GM23338 (cell line): ENCODE measurements around the gene SH3D19. TPM values are rescaled to one million over a fixed set of nuclear protein-coding genes. Genes with fewer than 3 reads are reported as not detected.

ENCODE experiments used
- ATAC-seq: fragments of 200-7000 bp; cut with Tn5 transposase; 3 replicates; pipeline ENCODE4 v1.9.1; 2020
- DNase-seq: peaks from one replicate; pipeline ENCODE4 v3.0.0-alpha.2; 2015; ENCODE audit warnings: low spot score
- H2AFZ ChIP-seq: fragments of 200-600 bp; sonication (generic); 2 replicates; pipeline ENCODE4 v1.8.0; 2016; ENCODE audit warnings: antibody characterized with exemption, mild to moderate bottlenecking, moderate library complexity
- H3F3A ChIP-seq: fragments of 200-600 bp; sonication (generic); replicated peaks from 2 replicates; pipeline ENCODE4 v1.8.0; 2017; ENCODE audit warnings: antibody characterized with exemption, mixed run types, low read depth
- H3K27ac ChIP-seq: fragments of 200-600 bp; sonication (generic); 2 replicates; pipeline ENCODE4 v1.6.1; 2016; ENCODE audit warnings: low read depth
- H3K27me3 ChIP-seq: fragments of 200-600 bp; sonication (generic); 2 replicates; pipeline ENCODE4 v1.8.0; 2016; ENCODE audit warnings: mild to moderate bottlenecking, mixed run types, moderate library complexity; ENCODE audit not compliant: insufficient read depth
- H3K36me3 ChIP-seq: fragments of 200-600 bp; sonication (generic); 2 replicates; pipeline ENCODE4 v1.8.0; 2016; ENCODE audit warnings: mild to moderate bottlenecking; ENCODE audit not compliant: insufficient read depth
- H3K4me1 ChIP-seq: fragments of 200-600 bp; sonication (generic); 2 replicates; pipeline ENCODE4 v1.8.0; 2016; ENCODE audit warnings: mild to moderate bottlenecking, moderate library complexity; ENCODE audit not compliant: insufficient read depth
- H3K4me2 ChIP-seq: fragments of 200-600 bp; sonication (generic); 2 replicates; pipeline ENCODE4 v1.7.1; 2017; ENCODE audit warnings: mixed run types
- H3K4me3 ChIP-seq: fragments of 200-600 bp; sonication (generic); 2 replicates; pipeline ENCODE4 v1.6.1; 2016; ENCODE audit warnings: mixed run types
- H3K79me2 ChIP-seq: fragments of 200-600 bp; sonication (generic); replicated peaks from 2 replicates; pipeline ENCODE4 v1.8.0; 2017; ENCODE audit warnings: mild to moderate bottlenecking; ENCODE audit not compliant: insufficient read depth
- H3K9me2 ChIP-seq: fragments of 200-600 bp; sonication (generic); 2 replicates; pipeline ENCODE4 v1.8.0; 2017; ENCODE audit not compliant: insufficient read depth
- H4K20me1 ChIP-seq: fragments of 200-600 bp; sonication (generic); replicated peaks from 2 replicates; pipeline ENCODE4 v1.8.0; 2017; ENCODE audit warnings: mild to moderate bottlenecking; ENCODE audit not compliant: insufficient read depth
- H3K27ac Mint-ChIP-seq: 2 replicates; pipeline ENCODE4 v1.8.0; 2020; ENCODE audit warnings: inconsistent platforms, mild to moderate bottlenecking, moderate library complexity, mixed read lengths
- H3K27me3 Mint-ChIP-seq: 3 replicates; pipeline ENCODE4 v1.8.0; 2022; ENCODE audit warnings: low read depth, mild to moderate bottlenecking, moderate library complexity, mixed read lengths, inconsistent platforms; ENCODE audit not compliant: insufficient read depth, poor library complexity
- H3K36me3 Mint-ChIP-seq: 3 replicates; pipeline ENCODE4 v1.8.0; 2021; ENCODE audit warnings: low read depth, mild to moderate bottlenecking, inconsistent platforms, moderate library complexity, mixed read lengths
- H3K4me1 Mint-ChIP-seq: 3 replicates; pipeline ENCODE4 v1.8.0; 2020; ENCODE audit warnings: mild to moderate bottlenecking, inconsistent platforms, mixed read lengths
- H3K4me3 Mint-ChIP-seq: 3 replicates; pipeline ENCODE4 v1.8.0; 2021; ENCODE audit warnings: moderate library complexity, mild to moderate bottlenecking, inconsistent platforms, mixed read lengths
- H3K9me3 Mint-ChIP-seq: 3 replicates; pipeline ENCODE4 v1.8.0; 2020; ENCODE audit warnings: moderate library complexity, mild to moderate bottlenecking, inconsistent platforms, mixed read lengths
- CREB1 ChIP-seq: fragments of 250-450 bp; sonication (Bioruptor Pico); IDR thresholded peaks from 2 replicates; pipeline ENCODE4 v1.5.0; 2020; ENCODE audit warnings: low read depth, mild to moderate bottlenecking, moderate library complexity
- CTCF ChIP-seq, 2 experiments: fragments of 200-600 bp in 1 of 2; sonication (generic) in 1 of 2; conservative IDR thresholded peaks; 2 replicates each; pipeline versions ENCODE4 v1.5.1 to v1.6.1; 2016 to 2017; ENCODE audit warnings: antibody characterized with exemption in 2 of 2, low read depth in 2 of 2, mild to moderate bottlenecking in 2 of 2, moderate library complexity in 1 of 2
- ETS1 ChIP-seq: IDR thresholded peaks from 2 replicates; pipeline ENCODE4 v1.6.1; 2016; ENCODE audit warnings: antibody characterized with exemption
- EZH2 ChIP-seq: fragments of 200-600 bp; sonication (generic); IDR thresholded peaks from one replicate; pipeline ENCODE4 v1.8.0; 2017; ENCODE audit warnings: antibody characterized with exemption, mild to moderate bottlenecking, low read depth; ENCODE audit not compliant: unreplicated experiment
- EZH2phosphoT487 ChIP-seq: fragments of 200-600 bp; sonication (generic); IDR thresholded peaks from one replicate; pipeline ENCODE4 v1.8.1; 2018; ENCODE audit warnings: antibody characterized with exemption; ENCODE audit not compliant: unreplicated experiment
- JUNB ChIP-seq: IDR thresholded peaks from one replicate; pipeline ENCODE4 v1.6.1; 2016; ENCODE audit warnings: antibody characterized with exemption; ENCODE audit not compliant: unreplicated experiment
- NANOG ChIP-seq: IDR thresholded peaks from 2 replicates; pipeline ENCODE4 v1.6.1; 2016; ENCODE audit warnings: antibody characterized with exemption, borderline replicate concordance
- POLR2AphosphoS5 ChIP-seq: IDR thresholded peaks from 2 replicates; pipeline ENCODE4 v1.6.1; 2016; ENCODE audit warnings: antibody characterized with exemption, low read depth
- STAT1 ChIP-seq: IDR thresholded peaks from one replicate; pipeline ENCODE4 v1.6.1; 2016; ENCODE audit warnings: antibody characterized with exemption; ENCODE audit not compliant: unreplicated experiment
- ZNF114 ChIP-seq: fragments of 250-450 bp; sonication (Bioruptor Pico); IDR thresholded peaks from 2 replicates; pipeline ENCODE4 v1.5.0; 2020; ENCODE audit warnings: mild to moderate bottlenecking, moderate library complexity
- ZNF331 ChIP-seq: fragments of 250-450 bp; sonication (Bioruptor Pico); IDR thresholded peaks from 2 replicates; pipeline ENCODE4 v1.5.0; 2020; ENCODE audit warnings: low read depth, mild to moderate bottlenecking, moderate library complexity
- polyA plus RNA-seq: library from polyadenylated mRNA; unstranded; fragments of >200 nt; fragmentation: Nextera tagmentation; extraction: Ambion mirVana; gene quantifications from 2 replicates; pipeline ENCODE4 v1.2.1, GENCODE V29; 2016
- total RNA-seq: library from RNA; depleted of rRNA; stranded (reverse); fragments of >200 nt; shearing (Covaris generic); gene quantifications from 2 replicates; pipeline ENCODE4 v1.2.3, GENCODE V29; 2014
- TF ChIP-seq, protein P1 (sequence below): IDR thresholded peaks from one replicate; pipeline ENCODE4 v1.6.1; 2018; ENCODE audit warnings: antibody characterized with exemption; ENCODE audit not compliant: unreplicated experiment

Gene SH3D19
- total and polyA plus RNA-seq, 2 experiments from 2014 or later = 25.3 to 57.4 TPM

GRCh38 chr4:151304755-151305154, 20.6 kb downstream of the SH3D19 start:
- Histone ChIP-seq H3K27me3 (no peaks in the 10 kb centered on the region), H3F3A (peaks cover 9% of the 10 kb centered on the region; the same call in 1 of the 2 replicates), H3K9me2 (0 out of 2 replicates have a peak, but pooled peaks cover 4% of the 10 kb centered on the region), H3K4me3 (no peak overlapping the region), H3K4me1 (peaks cover 24% of the 10 kb centered on the region), H3K36me3 (no peaks in the 10 kb centered on the region), H2AFZ (no peak overlapping the region), H3K4me2 (no peak overlapping the region), H3K27ac (no peak overlapping the region), H4K20me1 (peaks cover 9% of the 10 kb centered on the region; the same call in 1 of the 2 replicates), H3K79me2 (peaks cover 98% of the 10 kb centered on the region)
- ATAC-seq (peak; percentile 78), DNase-seq (peak; percentile 29)
- TF ChIP-seq ZNF331 (CRISPR knock-in tag) (no peak), EZH2 (no peak), JUNB (no peak), POLR2AphosphoS5 (no peak), NANOG (no peak), CTCF (conservative IDR thresholded peaks at IDR 0.05; ENCODE audit: low read depth in 2 of 2) (peak in 1 of 2 experiments; percentile 18; a peak in 1 of 4 replicates), EZH2phosphoT487 (no peak)
- TF ChIP-seq, protein P1, sequence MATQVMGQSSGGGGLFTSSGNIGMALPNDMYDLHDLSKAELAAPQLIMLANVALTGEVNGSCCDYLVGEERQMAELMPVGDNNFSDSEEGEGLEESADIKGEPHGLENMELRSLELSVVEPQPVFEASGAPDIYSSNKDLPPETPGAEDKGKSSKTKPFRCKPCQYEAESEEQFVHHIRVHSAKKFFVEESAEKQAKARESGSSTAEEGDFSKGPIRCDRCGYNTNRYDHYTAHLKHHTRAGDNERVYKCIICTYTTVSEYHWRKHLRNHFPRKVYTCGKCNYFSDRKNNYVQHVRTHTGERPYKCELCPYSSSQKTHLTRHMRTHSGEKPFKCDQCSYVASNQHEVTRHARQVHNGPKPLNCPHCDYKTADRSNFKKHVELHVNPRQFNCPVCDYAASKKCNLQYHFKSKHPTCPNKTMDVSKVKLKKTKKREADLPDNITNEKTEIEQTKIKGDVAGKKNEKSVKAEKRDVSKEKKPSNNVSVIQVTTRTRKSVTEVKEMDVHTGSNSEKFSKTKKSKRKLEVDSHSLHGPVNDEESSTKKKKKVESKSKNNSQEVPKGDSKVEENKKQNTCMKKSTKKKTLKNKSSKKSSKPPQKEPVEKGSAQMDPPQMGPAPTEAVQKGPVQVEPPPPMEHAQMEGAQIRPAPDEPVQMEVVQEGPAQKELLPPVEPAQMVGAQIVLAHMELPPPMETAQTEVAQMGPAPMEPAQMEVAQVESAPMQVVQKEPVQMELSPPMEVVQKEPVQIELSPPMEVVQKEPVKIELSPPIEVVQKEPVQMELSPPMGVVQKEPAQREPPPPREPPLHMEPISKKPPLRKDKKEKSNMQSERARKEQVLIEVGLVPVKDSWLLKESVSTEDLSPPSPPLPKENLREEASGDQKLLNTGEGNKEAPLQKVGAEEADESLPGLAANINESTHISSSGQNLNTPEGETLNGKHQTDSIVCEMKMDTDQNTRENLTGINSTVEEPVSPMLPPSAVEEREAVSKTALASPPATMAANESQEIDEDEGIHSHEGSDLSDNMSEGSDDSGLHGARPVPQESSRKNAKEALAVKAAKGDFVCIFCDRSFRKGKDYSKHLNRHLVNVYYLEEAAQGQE = no peak
- H3K27me3 Mint-ChIP-seq = no peaks in the 10 kb centered on the region
- no peaks in the 10 kb centered on the region for H3K9me3 Mint-ChIP-seq
- no peak overlapping the region for H3K4me3 Mint-ChIP-seq
- no peak overlapping the region for H3K27ac Mint-ChIP-seq
- peaks cover 19% of the 10 kb centered on the region for H3K36me3 Mint-ChIP-seq
- H3K4me1 Mint-ChIP-seq = peaks cover 38% of the 10 kb centered on the region

GRCh38 chr4:151304226-151304625, 21.2 kb downstream of the SH3D19 start:
- H3K4me2 ChIP-seq = no peak overlapping the region
- H3K4me1 ChIP-seq = peaks cover 24% of the 10 kb centered on the region
- H3F3A ChIP-seq = 0 out of 2 replicates have a peak, but pooled peaks cover 5% of the 10 kb centered on the region
- peak overlapping the region; percentile 32; the same call in 1 of the 2 replicates for H3K27ac ChIP-seq
- Mint-ChIP-seq H3K4me3 (no peak overlapping the region), H3K27ac (no peak overlapping the region), H3K27me3 (no peaks in the 10 kb centered on the region), H3K4me1 (peaks cover 38% of the 10 kb centered on the region), H3K36me3 (peaks cover 13% of the 10 kb centered on the region), H3K9me3 (no peaks in the 10 kb centered on the region)
- peaks cover 9% of the 10 kb centered on the region; the same call in 1 of the 2 replicates for H4K20me1 ChIP-seq
- no peaks in the 10 kb centered on the region for H3K27me3 ChIP-seq
- H2AFZ ChIP-seq = no peak overlapping the region
- peaks cover 97% of the 10 kb centered on the region for H3K79me2 ChIP-seq
- H3K4me3 ChIP-seq = no peak overlapping the region
- H3K9me2 ChIP-seq = no peaks in the 10 kb centered on the region
- no peaks in the 10 kb centered on the region for H3K36me3 ChIP-seq
- no peak for DNase-seq
- ATAC-seq = no peak
- TF ChIP-seq CREB1 (CRISPR knock-in tag) (no peak), ZNF331 (CRISPR knock-in tag) (no peak), ETS1 (no peak), ZNF114 (no peak), EZH2 (no peak), EZH2phosphoT487 (no peak), STAT1 (no peak), CTCF (conservative IDR thresholded peaks at IDR 0.05; ENCODE audit: low read depth in 2 of 2) (no peak)
- TF ChIP-seq, protein P1 = no peak
